Fibroblast of skin of scalp (primary cell): Measurements from ENCODE around the gene GALNT18. TPM values are rescaled to one million over a fixed set of nuclear protein-coding genes. Genes with fewer than 3 reads are reported as not detected.

Experiments
- DNase-seq: peaks from one replicate; pipeline ENCODE4 v3.0.0-alpha.2; 2013
- polyA plus RNA-seq, 2 experiments: library from polyadenylated mRNA; unstranded; fragments of 120-200 nt; gene quantifications; one replicate each; pipeline ENCODE4 v1.2.1, GENCODE V29; 2013; ENCODE audit not compliant: insufficient read length in 2 of 2

GALNT18 gene
- polyA plus RNA-seq (2013, experiment 1 of 2; ENCODE audit: insufficient read length) = 1.3 TPM
- polyA plus RNA-seq (2013, experiment 2 of 2; ENCODE audit: insufficient read length) = 1.4 TPM

GRCh38 chr11:11621573-11622339 lies at the start of gene GALNT18:
Gene GALNT18, minus strand, starts transcription at chr11:11622005.
- peak; percentile 93 for DNase-seq

GRCh38 chr11:11670574-11670973 lies 48.8 kb upstream of the GALNT18 start:
- DNase-seq = no peak

GRCh38 chr11:11669233-11669846 lies 47.5 kb upstream of the GALNT18 start:
- no peak for DNase-seq

GRCh38 chr11:11668781-11669180 lies 47.0 kb upstream of the GALNT18 start:
- no peak for DNase-seq

DNA sequence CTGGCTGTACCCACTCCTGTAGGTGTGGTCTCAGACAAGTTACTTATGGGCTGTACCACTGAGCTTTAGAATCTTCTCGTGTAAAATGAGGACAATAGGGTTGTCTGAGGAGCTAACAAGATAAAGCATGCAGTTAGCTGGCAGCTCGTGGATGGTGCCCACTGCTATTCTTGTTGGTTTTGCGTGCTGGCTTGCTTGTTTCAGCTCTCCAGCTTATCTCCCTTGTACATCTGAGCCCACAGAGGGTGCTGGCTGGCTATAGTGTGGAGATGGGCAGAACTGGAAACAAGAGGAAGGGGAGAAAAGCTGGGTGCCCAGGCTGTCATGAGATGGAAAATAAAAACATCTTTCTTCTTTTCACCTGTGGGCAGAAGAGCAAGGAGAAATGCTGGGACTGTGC lies 46.5 kb upstream of the GALNT18 start:
- no peak for DNase-seq

- DNase-seq = peak; percentile 1
These were observed 45.3 kb upstream of the GALNT18 start for GRCh38 chr11:11667056-11667455.

DNA sequence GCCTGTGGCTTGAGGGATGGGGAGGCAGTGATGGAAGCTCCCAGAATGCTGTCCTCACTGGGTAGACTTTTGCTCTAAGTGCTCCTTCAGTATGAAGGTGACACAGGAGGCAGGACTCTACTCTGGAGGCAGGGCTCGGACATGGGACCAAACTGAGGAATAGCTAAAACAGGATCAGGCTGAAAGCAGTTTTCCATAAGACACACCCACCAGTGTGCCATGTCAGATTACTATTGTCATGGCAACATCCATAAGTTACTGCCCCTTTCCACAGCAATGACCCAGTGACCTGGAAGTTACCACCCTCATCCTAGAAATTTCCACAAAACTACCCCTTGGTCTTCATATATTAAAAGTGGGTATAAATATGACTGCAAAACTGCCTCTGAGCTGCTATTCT lies 43.6 kb upstream of the GALNT18 start:
- no peak for DNase-seq

DNA sequence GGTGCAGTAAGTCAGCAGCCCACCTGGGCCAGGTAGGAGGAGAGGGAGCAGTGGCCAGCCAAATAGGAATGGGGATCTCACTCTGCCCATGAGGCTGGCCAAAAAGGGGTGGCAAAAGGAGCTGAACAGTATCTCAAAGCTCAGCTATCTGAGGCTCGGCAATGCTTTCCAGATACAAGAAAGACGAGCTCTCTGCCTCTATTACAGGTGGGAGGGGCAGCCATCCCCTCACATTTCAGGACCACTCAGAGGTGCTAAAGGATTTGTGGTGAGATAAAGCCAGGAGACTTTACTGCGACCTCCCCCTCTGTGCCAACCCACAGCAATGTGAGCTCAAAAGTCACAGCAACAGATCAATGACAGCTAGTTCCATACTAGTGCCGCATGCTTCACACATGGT lies 42.1 kb upstream of the GALNT18 start:
- no peak for DNase-seq

GRCh38 chr11:11662578-11662977 lies 40.8 kb upstream of the GALNT18 start:
- DNase-seq = no peak

- no peak for DNase-seq
These were observed 39.7 kb upstream of the GALNT18 start for GRCh38 chr11:11661326-11662040.

- DNase-seq = no peak
These were observed 38.5 kb upstream of the GALNT18 start for GRCh38 chr11:11660363-11660740.

DNA sequence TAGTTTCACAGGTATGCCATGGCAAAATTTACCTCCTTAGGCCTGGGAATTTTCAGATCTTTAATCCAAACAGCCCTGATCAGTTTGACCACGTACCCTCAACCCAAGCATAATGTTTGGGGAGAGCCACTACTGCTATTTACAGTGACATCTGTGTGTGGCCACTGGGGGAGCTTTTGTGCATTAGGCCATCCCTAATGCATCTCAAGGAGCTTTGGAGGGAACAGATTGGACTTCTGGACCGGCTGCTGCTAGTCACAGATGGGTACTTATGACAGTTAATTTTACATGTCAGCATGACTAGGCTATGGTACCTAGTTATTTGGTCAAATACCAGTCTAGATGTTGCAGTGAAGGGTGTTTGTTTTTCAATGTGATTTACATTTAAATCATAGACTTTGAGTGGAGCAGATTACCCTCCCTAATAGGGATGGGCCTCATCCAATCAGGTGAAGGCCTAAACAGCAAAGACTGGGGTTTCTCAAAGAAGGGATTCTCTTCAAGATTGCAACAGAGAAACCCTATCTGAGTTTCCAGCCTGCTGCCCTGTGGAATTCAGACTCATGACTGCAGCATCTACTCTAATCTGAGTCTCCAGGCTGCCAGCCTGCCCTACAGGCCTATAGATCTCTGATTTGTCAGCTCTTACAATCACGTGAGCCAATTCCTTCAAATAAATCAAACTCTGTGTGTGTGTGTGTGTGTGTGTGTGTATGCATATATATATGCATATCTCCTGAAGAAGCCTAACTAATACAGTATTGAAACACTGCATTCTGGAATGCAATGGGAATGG lies 38.0 kb upstream of the GALNT18 start:
- no peak for DNase-seq

- no peak for DNase-seq
These were observed 35.6 kb upstream of the GALNT18 start for GRCh38 chr11:11657218-11657955.

DNA sequence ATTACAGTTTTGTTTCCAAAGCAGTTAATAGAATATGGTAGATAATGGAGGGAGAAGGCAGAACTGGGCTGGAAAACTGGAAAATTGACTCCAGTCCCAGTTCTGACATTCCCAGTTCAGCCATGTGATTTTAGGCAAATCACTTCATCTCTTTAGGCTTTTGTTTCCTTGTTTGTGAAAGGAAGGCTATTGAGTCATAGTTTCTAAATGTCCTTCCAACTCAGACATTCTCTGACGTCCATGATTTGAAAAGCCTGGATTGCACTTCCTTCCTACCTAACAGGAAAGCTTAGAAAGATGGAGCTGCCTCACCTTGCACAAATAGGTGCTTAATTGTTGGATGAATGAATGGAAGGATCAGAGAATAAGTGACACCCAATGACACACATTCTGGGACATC lies 19.8 kb upstream of the GALNT18 start:
- DNase-seq = no peak

DNA sequence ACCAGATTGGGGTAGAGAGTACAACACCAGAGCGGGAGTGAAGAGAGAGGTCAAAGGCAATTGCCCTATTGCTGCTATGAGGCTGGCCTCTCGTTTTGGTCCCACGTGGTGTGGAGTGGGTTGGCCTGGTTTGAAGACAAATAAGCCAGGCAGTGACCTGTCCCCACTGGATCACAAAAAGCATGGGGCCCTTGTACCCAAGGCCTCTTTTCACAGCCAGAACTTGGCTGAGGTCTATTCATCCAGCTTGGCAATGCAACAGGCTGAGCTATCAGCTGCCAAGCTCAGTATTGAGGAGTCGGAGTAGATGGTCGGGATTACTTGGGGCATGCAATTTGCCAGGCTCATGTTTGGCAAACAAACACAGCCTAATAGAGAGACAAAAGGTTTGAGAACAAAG lies 19.2 kb upstream of the GALNT18 start:
- DNase-seq = no peak

GRCh38 chr11:11640152-11640551 lies 18.3 kb upstream of the GALNT18 start:
- DNase-seq = peak; percentile 9

GRCh38 chr11:11636671-11637070 lies 14.9 kb upstream of the GALNT18 start:
- DNase-seq = no peak

DNA sequence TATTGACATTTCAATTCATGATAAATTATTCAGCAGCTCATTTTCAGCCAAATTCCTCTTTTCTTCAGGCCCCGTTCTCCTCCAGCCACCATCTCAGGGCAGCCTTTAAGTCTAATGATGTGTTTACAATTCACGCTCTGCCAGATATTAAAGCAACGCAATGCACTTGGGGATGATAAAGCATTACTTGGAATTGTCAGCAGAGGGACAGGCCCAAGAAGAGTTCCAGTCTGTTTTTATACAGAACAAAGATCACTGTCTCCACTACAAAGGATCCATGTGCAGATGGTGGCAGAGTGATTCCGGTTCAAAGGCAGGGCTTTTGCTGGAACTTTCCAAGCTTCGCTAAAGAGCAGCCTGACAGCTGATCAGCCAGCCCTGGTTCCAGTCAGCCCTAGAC lies 13.6 kb upstream of the GALNT18 start:
- no peak for DNase-seq

DNA sequence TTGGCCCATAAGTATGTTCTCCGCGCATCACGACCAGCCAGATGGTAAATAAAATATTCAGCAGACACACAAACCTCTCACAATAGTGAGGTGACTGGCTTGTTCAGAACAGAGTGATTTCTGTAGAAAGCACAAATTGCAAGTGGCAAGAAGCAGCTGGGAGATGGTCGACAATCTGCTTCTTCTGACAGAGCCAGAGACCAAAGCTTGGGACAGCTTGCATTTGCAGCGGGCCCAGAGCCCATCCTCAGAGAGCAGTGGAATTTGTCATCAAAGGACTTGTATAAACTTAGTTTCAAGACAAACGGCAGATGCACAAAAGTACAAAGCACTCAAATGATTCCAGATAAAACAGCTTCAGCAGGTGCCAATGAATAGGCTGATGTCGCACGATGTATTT lies 7.6 kb upstream of the GALNT18 start:
- DNase-seq = no peak

DNA sequence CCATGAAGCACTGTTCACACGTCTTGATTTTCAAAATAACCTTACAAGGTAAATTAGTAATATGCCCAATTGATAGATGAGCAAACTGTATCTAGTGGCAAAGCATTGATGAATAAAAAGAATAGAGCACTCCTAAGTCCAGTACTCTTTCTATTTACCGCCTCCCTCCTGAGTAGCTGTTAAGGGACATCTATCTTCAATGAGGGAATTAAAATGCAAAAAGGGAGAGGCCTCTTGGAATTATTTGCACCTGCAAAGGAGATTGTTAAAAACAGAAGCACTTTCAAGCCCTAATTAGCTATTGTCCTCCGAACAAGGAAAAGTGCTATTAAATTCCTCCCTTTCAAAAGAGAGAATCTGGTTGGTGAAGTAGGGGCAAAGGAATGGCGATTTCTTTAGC lies 6.8 kb upstream of the GALNT18 start:
- no peak for DNase-seq

DNA sequence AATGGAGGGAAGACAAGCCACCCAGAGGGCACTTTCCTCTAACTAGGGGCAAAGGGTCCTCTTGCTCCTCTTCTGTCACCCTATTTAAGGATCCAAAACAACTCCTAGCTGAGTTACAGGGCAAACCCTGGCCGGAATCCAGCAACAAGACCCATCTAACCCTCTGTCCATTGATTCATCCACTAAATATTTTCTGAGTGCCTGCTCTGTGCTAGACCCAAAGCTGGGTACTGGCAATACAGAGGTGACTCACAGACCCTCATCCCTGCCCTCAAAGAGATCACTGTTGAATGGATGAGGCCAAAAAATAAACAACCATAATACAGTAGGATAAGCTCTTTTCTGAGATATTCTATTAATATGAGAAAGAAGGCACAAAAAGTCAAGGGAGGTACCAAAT lies 4.3 kb upstream of the GALNT18 start:
- no peak for DNase-seq

- no peak for DNase-seq
These were observed 3.1 kb upstream of the GALNT18 start for GRCh38 chr11:11624926-11625325.
